ENCODE results near the gene RCN1. TPM values are rescaled to one million over a fixed set of nuclear protein-coding genes. Genes with fewer than 3 reads are reported as not detected.

The RCN1 gene
- total RNA-seq, 1 donor from 2014 or later, result 174 TPM

GRCh38 chr11:32145282-32145681 lies 54.4 kb downstream of the RCN1 start:
- no peaks in the 10 kb centered on the region for H3K4me1 Mint-ChIP-seq (ENCODE audit: unreplicated experiment)
- H3K27me3 Mint-ChIP-seq (ENCODE audit: unreplicated experiment), result peaks cover 8% of the 10 kb centered on the region
- H3K36me3 Mint-ChIP-seq (ENCODE audit: unreplicated experiment), result no peaks in the 10 kb centered on the region

GRCh38 chr11:32148895-32149294 lies 58.0 kb downstream of the RCN1 start:
- Mint-ChIP-seq H3K4me3 (ENCODE audit: unreplicated experiment) (no peak overlapping the region), H3K27ac (ENCODE audit: unreplicated experiment) (no peak overlapping the region), H3K4me1 (ENCODE audit: unreplicated experiment) (no peaks in the 10 kb centered on the region), H3K27me3 (ENCODE audit: unreplicated experiment) (peaks cover 26% of the 10 kb centered on the region), H3K9me3 (ENCODE audit: unreplicated experiment) (no peaks in the 10 kb centered on the region), H3K36me3 (ENCODE audit: unreplicated experiment) (no peaks in the 10 kb centered on the region)
- TF ChIP-seq CTCF (IDR thresholded peaks at IDR 0.05), result no peak
- no peak for DNase-seq (ENCODE audit: extremely low spot score, unreplicated experiment)

More at GRCh38 chr11:32145282-32145681, 54.4 kb downstream of the RCN1 start:
- no peak overlapping the region for H3K27ac Mint-ChIP-seq (ENCODE audit: unreplicated experiment)
- H3K4me3 Mint-ChIP-seq (ENCODE audit: unreplicated experiment), result no peak overlapping the region
- DNase-seq (ENCODE audit: extremely low spot score, unreplicated experiment), result no peak
- no peaks in the 10 kb centered on the region for H3K9me3 Mint-ChIP-seq (ENCODE audit: unreplicated experiment)
- TF ChIP-seq CTCF (IDR thresholded peaks at IDR 0.05), result no peak

GRCh38 chr11:32149748-32150147 lies 58.9 kb downstream of the RCN1 start:
- H3K4me1 Mint-ChIP-seq (ENCODE audit: unreplicated experiment), result no peaks in the 10 kb centered on the region

GRCh38 chr11:32151027-32151426 lies 60.2 kb downstream of the RCN1 start:
- Mint-ChIP-seq H3K27ac (ENCODE audit: unreplicated experiment) (no peak overlapping the region), H3K9me3 (ENCODE audit: unreplicated experiment) (no peaks in the 10 kb centered on the region), H3K4me3 (ENCODE audit: unreplicated experiment) (no peak overlapping the region), H3K4me1 (ENCODE audit: unreplicated experiment) (no peaks in the 10 kb centered on the region), H3K36me3 (ENCODE audit: unreplicated experiment) (no peaks in the 10 kb centered on the region), H3K27me3 (ENCODE audit: unreplicated experiment) (peaks cover 37% of the 10 kb centered on the region)
- TF ChIP-seq CTCF (IDR thresholded peaks at IDR 0.05), result no peak
- DNase-seq (ENCODE audit: extremely low spot score, unreplicated experiment), result no peak

More at GRCh38 chr11:32149748-32150147, 58.9 kb downstream of the RCN1 start:
- Mint-ChIP-seq H3K36me3 (ENCODE audit: unreplicated experiment) (no peaks in the 10 kb centered on the region), H3K27me3 (ENCODE audit: unreplicated experiment) (peaks cover 31% of the 10 kb centered on the region), H3K27ac (ENCODE audit: unreplicated experiment) (no peak overlapping the region), H3K4me3 (ENCODE audit: unreplicated experiment) (no peak overlapping the region), H3K9me3 (ENCODE audit: unreplicated experiment) (no peaks in the 10 kb centered on the region)
- no peak for TF ChIP-seq CTCF (IDR thresholded peaks at IDR 0.05)
- DNase-seq (ENCODE audit: extremely low spot score, unreplicated experiment), result no peak

- Mint-ChIP-seq H3K4me1 (ENCODE audit: unreplicated experiment) (no peaks in the 10 kb centered on the region), H3K9me3 (ENCODE audit: unreplicated experiment) (no peaks in the 10 kb centered on the region), H3K27ac (ENCODE audit: unreplicated experiment) (no peak overlapping the region), H3K4me3 (ENCODE audit: unreplicated experiment) (no peak overlapping the region), H3K36me3 (ENCODE audit: unreplicated experiment) (no peaks in the 10 kb centered on the region), H3K27me3 (ENCODE audit: unreplicated experiment) (peaks cover 37% of the 10 kb centered on the region)
- no peak for TF ChIP-seq CTCF (IDR thresholded peaks at IDR 0.05)
- DNase-seq (ENCODE audit: extremely low spot score, unreplicated experiment), result no peak
These were observed 61.3 kb downstream of the RCN1 start for GRCh38 chr11:32152216-32152615.

All from osteocyte (in vitro differentiated cells).